Nephron (organoid): ENCODE results near the gene SPSB4.

ENCODE experiments used
- H3K27ac Mint-ChIP-seq, 3 experiments: 2 replicates each; pipeline ENCODE4 v1.8.0; 2020; ENCODE audit warnings: mixed read lengths in 3 of 3, mild to moderate bottlenecking in 2 of 3, moderate library complexity in 1 of 3
- H3K27me3 Mint-ChIP-seq: 2 replicates; pipeline ENCODE4 v1.8.0; 2021; ENCODE audit warnings: low read depth, mild to moderate bottlenecking, moderate library complexity, mixed read lengths
- H3K36me3 Mint-ChIP-seq: 2 replicates; pipeline ENCODE4 v1.8.0; 2020; ENCODE audit warnings: low read depth, mixed read lengths
- H3K4me1 Mint-ChIP-seq: 2 replicates; pipeline ENCODE4 v1.8.0; 2020; ENCODE audit warnings: mixed read lengths
- H3K4me3 Mint-ChIP-seq, 3 experiments: 2 replicates each; pipeline ENCODE4 v1.8.0; 2020; ENCODE audit warnings: mild to moderate bottlenecking in 3 of 3, mixed read lengths in 3 of 3, moderate library complexity in 2 of 3
- H3K9me3 Mint-ChIP-seq: 2 replicates; pipeline ENCODE4 v1.8.0; 2020; ENCODE audit warnings: mixed read lengths
- TF ChIP-seq, protein P1 (sequence below), 3 experiments: fragments of 200-600 bp; sonication (generic); IDR thresholded peaks; one replicate each; pipeline ENCODE4 v1.5.0; 2021; ENCODE audit warnings: antibody characterized with exemption in 3 of 3; ENCODE audit not compliant: unreplicated experiment in 3 of 3

The SPSB4 gene

DNA sequence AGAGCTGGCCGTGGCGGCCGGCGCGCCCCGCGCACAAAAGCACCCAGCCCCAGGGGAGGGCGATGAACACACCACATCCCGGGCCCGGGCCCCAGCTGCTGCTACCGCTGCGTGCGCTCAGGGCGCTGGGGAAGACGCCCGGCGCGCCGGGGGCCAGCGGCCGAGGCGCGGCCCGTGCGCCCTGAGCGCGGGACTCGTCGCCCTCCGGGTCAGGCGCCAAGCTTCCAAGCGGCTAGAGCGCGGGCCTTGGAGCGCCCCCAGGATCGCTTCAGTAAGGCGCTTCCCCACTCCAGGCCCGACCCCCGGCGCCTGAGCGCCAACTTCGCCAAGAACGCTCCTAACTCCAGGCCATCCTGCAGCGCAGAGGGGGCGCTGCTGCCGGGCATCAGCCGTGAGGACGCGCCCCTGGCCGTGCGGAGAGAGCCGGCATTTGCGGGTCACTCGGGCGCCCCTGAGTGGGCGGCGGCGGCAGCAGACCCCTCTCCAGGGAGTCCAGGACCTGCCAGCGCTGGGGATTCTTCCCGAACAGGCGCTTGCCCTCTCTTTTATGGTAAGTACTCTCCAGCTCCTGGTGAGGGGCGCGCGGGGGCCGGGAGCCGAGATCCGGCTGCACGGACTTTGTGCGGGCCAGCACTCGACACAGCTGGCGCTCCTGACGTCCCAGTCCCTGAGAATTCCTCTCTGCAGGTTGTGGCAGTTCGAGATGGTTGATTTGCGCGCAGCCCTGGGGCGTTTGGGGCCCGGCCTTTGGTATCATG, 475 bp downstream of the SPSB4 start:
- H3K27me3 Mint-ChIP-seq: peaks cover 35% of the 10 kb centered on the region
- no peaks in the 10 kb centered on the region for H3K36me3 Mint-ChIP-seq
- TF ChIP-seq, protein P1, sequence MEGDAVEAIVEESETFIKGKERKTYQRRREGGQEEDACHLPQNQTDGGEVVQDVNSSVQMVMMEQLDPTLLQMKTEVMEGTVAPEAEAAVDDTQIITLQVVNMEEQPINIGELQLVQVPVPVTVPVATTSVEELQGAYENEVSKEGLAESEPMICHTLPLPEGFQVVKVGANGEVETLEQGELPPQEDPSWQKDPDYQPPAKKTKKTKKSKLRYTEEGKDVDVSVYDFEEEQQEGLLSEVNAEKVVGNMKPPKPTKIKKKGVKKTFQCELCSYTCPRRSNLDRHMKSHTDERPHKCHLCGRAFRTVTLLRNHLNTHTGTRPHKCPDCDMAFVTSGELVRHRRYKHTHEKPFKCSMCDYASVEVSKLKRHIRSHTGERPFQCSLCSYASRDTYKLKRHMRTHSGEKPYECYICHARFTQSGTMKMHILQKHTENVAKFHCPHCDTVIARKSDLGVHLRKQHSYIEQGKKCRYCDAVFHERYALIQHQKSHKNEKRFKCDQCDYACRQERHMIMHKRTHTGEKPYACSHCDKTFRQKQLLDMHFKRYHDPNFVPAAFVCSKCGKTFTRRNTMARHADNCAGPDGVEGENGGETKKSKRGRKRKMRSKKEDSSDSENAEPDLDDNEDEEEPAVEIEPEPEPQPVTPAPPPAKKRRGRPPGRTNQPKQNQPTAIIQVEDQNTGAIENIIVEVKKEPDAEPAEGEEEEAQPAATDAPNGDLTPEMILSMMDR (IDR thresholded peaks at IDR 0.05; ENCODE audit: unreplicated experiment in 3 of 3): peak in 1 of 3 experiments; percentile 9
- peak overlapping the region; percentile 89 to 97 (median 96) for H3K4me3 Mint-ChIP-seq
- H3K4me1 Mint-ChIP-seq: peaks cover 37% of the 10 kb centered on the region
- H3K27ac Mint-ChIP-seq: peak overlapping the region; percentile 36 to 92 (median 77)
- H3K9me3 Mint-ChIP-seq: no peaks in the 10 kb centered on the region

DNA sequence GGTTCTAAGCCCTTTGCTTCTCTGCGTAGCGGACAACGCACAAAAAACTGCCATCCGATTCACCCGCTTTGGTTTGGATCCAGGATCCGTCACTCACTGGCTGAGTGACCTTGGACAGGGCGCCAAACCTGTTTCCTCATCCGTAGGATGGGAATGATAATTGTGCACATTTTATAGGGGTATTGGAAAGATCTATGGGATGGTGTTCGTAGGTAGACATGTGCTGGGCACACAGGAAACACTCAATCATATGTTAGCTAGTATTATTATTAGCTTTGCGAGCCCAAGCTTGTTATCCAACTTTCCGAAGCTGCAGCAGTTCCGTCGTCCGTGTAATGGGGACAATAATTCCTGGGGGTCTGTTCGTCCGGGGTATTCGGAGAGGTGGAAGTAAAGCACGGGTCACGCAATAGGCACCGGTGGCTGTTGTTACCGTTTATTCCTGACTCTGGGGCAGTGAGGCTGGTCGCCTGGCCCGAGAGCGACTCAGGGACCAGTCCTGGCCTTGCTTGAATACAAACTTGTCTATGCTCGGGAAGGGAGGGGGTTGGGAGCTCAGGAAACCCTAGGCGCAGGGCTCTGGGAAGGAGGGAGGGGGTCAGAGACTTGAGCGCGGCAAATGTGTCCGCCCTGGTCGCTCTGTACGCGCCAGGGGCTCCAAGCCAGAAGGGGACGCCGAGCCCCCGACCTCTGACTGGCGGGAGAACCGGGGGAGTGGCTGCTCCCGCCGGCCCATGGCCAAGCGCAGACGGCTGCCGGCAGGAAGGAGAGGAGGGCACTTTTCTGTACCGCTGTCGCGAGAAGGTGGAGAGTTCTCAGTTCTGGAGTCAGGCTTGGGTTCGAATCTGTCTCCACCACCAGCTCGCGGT, 1.3 kb downstream of the SPSB4 start:
- Mint-ChIP-seq H3K27me3 (peaks cover 35% of the 10 kb centered on the region), H3K9me3 (no peaks in the 10 kb centered on the region), H3K27ac (peak overlapping the region; percentile 36 to 92 (median 77)), H3K36me3 (no peaks in the 10 kb centered on the region), H3K4me1 (peaks cover 46% of the 10 kb centered on the region), H3K4me3 (peak overlapping the region; percentile 89 to 97 (median 96))
- TF ChIP-seq, protein P1 (IDR thresholded peaks at IDR 0.05; ENCODE audit: unreplicated experiment in 3 of 3): no peak

DNA sequence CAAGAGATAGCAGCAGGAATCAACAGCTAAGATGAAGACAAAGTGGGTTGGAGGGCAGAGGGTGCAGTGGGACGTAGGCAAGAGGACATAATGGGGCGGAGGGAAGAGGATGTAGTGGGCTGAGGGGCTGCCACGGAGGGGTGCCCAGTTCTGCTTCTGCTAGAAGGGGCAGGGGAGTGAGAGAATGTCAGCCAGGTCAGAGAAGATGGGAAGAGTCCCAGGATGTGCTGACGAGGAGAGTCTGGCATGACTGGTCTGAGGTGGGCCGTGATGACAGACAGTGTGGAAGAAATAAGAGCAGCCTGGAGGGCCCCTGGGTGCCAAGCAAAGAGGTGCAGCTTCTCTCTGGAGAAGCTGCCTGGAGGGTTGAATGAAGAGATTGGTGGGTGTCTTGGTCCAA, 4.0 kb downstream of the SPSB4 start:
- Mint-ChIP-seq H3K27ac (peak overlapping the region; percentile 30 to 85 (median 74)), H3K4me1 (peaks cover 58% of the 10 kb centered on the region), H3K4me3 (peak overlapping the region in 2 of 3 experiments; percentile 11 to 23), H3K36me3 (peaks cover 4% of the 10 kb centered on the region), H3K9me3 (no peaks in the 10 kb centered on the region), H3K27me3 (peaks cover 11% of the 10 kb centered on the region)
- TF ChIP-seq, protein P1 (IDR thresholded peaks at IDR 0.05; ENCODE audit: unreplicated experiment in 3 of 3): no peak

DNA sequence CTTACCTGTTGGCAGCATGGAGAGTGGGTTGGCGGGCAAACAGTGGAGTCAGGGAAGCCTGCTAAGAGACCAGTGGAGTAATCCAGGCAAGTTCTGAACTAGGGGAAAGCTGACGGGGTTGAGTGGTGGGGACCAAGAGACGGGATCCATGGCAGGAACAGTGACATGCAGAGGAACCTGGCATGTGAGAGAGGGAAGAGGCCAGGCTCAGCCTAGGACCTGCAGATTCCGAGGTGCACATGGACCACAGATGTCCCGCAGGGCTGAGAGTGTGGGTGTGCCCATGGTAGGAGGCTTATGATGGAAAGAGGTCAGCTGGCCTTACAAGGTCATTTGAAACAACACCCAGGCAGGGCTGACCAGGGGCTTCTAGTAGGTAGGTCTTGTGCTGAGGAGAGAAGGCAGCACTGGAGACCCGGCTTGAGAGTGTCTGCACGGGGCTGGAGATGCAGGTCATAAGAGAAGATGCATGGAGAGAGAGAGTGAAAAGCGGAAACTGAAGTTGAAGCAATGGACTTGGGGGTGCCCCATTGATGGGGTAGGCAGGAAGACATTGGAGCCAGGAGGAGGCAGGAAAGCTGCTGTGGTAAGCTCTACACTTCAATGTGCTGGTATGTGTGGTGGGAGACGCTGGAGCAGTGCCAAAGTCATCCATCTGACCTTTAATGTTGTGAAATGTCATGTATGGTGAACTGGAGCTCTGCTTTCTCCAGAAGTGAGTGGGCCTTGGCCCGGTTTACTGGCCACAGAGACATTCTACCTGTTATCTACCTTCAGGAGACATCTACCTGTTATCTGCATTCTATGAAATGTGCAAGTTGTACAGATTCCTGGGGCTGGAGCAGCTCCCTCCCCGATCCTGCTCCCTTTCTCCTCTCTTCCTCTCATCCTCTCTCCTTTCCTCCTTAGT, 4.6 kb downstream of the SPSB4 start:
- TF ChIP-seq, protein P1 (IDR thresholded peaks at IDR 0.05; ENCODE audit: unreplicated experiment in 3 of 3): no peak
- Mint-ChIP-seq H3K27ac (peak overlapping the region; percentile 74 to 86 (median 85)), H3K36me3 (peaks cover 4% of the 10 kb centered on the region), H3K27me3 (peaks cover 5% of the 10 kb centered on the region), H3K4me3 (peak overlapping the region; percentile 38 to 62 (median 54)), H3K4me1 (peaks cover 61% of the 10 kb centered on the region), H3K9me3 (no peaks in the 10 kb centered on the region)

DNA sequence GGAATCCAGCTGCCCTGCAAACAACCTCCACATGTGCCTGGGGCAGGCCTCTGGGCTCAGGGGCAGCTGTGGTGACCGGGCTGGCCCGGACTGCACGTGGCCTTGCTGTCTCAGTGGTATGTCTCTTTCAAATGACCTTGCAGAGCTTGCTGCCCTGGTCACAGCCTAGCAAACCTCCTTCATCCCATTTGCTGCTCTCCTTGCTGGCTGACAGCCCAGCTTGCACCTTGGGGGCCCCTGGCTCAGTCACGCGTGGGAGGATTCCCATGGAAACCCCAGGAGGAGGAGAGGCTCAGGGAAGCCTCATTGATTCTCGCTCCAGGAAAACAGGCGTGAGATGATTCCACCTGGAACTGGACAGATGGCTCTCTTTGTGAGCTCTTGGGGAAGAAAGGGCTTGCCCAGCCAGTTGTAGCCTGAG, 5.6 kb downstream of the SPSB4 start:
- Mint-ChIP-seq H3K4me3 (peak overlapping the region; percentile 25 to 54 (median 48)), H3K27me3 (peaks cover 4% of the 10 kb centered on the region), H3K27ac (peak overlapping the region; percentile 74 to 86 (median 85)), H3K4me1 (peaks cover 61% of the 10 kb centered on the region), H3K9me3 (no peaks in the 10 kb centered on the region), H3K36me3 (peaks cover 4% of the 10 kb centered on the region)
- TF ChIP-seq, protein P1 (IDR thresholded peaks at IDR 0.05; ENCODE audit: unreplicated experiment in 3 of 3): no peak
